H1 (cell line): ENCODE data around the gene TRIP11. TPM values are rescaled to one million over a fixed set of nuclear protein-coding genes. Genes with fewer than 3 reads are reported as not detected.

Source experiments
- CTCF ChIA-PET: fragments of 300-600 bp; sonication (Branson Sonifier 250); formaldehyde crosslinking; loops from one replicate; lab custom pipeline; 2021; ENCODE audit not compliant: partially characterized antibody; lab: Charles Lee
- POLR2A ChIA-PET: fragments of 300-600 bp; sonication (Branson Sonifier 250); formaldehyde crosslinking; loops from one replicate; lab custom pipeline; 2021; ENCODE audit warnings: inconsistent platforms; ENCODE audit not compliant: partially characterized antibody; lab: Charles Lee
- DNase-seq, 2 experiments: peaks; one replicate each; pipeline versions ENCODE4 v3.0.0 to v3.0.0-alpha.2; 2010 to 2022; ENCODE audit warnings: low spot score in 2 of 2, low read depth in 1 of 2, mixed read lengths in 1 of 2
- FAIRE-seq: peaks from 2 replicates; lab custom pipeline; 2011; peaks lifted over from hg19 to GRCh38; lab: Jason Lieb, UNC
- H2AFZ ChIP-seq: 2 replicates; pipeline ENCODE4 v1.8.1; 2012; ENCODE audit warnings: low read length, inconsistent platforms
- H2AK5ac ChIP-seq: 2 replicates; pipeline ENCODE4 v1.6.1; 2013; ENCODE audit warnings: low read depth, low read length
- H2BK120ac ChIP-seq: replicated peaks from 2 replicates; pipeline ENCODE3; 2013; ENCODE audit warnings: low read depth, low read length, inconsistent platforms
- H2BK12ac ChIP-seq: 2 replicates; pipeline ENCODE4 v1.6.1; 2013; ENCODE audit warnings: low read depth, low read length
- H2BK15ac ChIP-seq: 2 replicates; pipeline ENCODE4 v1.6.1; 2013; ENCODE audit warnings: low read length
- H2BK20ac ChIP-seq: 2 replicates; pipeline ENCODE4 v1.6.1; 2013; ENCODE audit warnings: low read length
- H2BK5ac ChIP-seq: 2 replicates; pipeline ENCODE4 v1.6.1; 2013; ENCODE audit warnings: low read depth, low read length
- H3K14ac ChIP-seq: 2 replicates; pipeline ENCODE4 v1.6.1; 2013; ENCODE audit warnings: inconsistent platforms; ENCODE audit not compliant: insufficient read length
- H3K18ac ChIP-seq: 2 replicates; pipeline ENCODE4 v1.6.1; 2013; ENCODE audit warnings: low read length; ENCODE audit errors: extremely low read depth
- H3K23ac ChIP-seq: 2 replicates; pipeline ENCODE4 v1.6.1; 2013; ENCODE audit warnings: inconsistent platforms; ENCODE audit not compliant: insufficient read length
- H3K23me2 ChIP-seq: 2 replicates; pipeline ENCODE4 v1.6.1; 2013; ENCODE audit warnings: low read depth, low read length
- H3K27ac ChIP-seq: 2 replicates; pipeline ENCODE4 v1.6.1; 2011; ENCODE audit warnings: low read depth, low read length, inconsistent platforms
- H3K27me3 ChIP-seq, 4 experiments: replicated peaks in 1 of 4; 1 replicate in 1 of 4; 2 replicates in 3 of 4; pipeline versions ENCODE4 v1.6.1 to v1.8.1; 2011 to 2013; ENCODE audit warnings: low read length in 3 of 4, mild to moderate bottlenecking in 3 of 4, inconsistent platforms in 2 of 4, mixed read lengths in 2 of 4, moderate library complexity in 1 of 4; ENCODE audit not compliant: control insufficient read depth in 3 of 4, insufficient read depth in 3 of 4; ENCODE audit errors: extremely low read depth in 1 of 4
- H3K36me3 ChIP-seq, 4 experiments: 2 replicates each; pipeline versions ENCODE4 v1.6.1 to v1.8.1; 2011 to 2013; ENCODE audit warnings: mild to moderate bottlenecking in 4 of 4, low read length in 3 of 4, moderate library complexity in 2 of 4, control low read depth in 1 of 4, inconsistent platforms in 1 of 4; ENCODE audit not compliant: insufficient read depth in 4 of 4, control insufficient read depth in 2 of 4
- H3K4ac ChIP-seq: replicated peaks from 2 replicates; pipeline ENCODE3; 2013; ENCODE audit warnings: low read length, low read depth, mixed read lengths, inconsistent platforms; ENCODE audit not compliant: insufficient read length
- H3K4me1 ChIP-seq, 4 experiments: replicated peaks in 1 of 4; 1 replicate in 1 of 4; 2 replicates in 3 of 4; pipeline versions ENCODE4 v1.6.1 to v1.8.1; 2011 to 2013; ENCODE audit warnings: low read length in 3 of 4, inconsistent platforms in 2 of 4, mixed read lengths in 1 of 4; ENCODE audit not compliant: insufficient read depth in 4 of 4, control insufficient read depth in 3 of 4
- H3K4me2 ChIP-seq, 2 experiments: 2 replicates each; pipeline versions ENCODE4 v1.6.1 to v1.8.1; 2011 to 2013; ENCODE audit warnings: low read depth in 2 of 2, low read length in 2 of 2, control low read depth in 1 of 2, inconsistent platforms in 1 of 2, mild to moderate bottlenecking in 1 of 2; ENCODE audit not compliant: insufficient read depth in 1 of 2
- H3K4me3 ChIP-seq, 4 experiments: fragments of 200-600, 300-600 bp in 1 of 4; sonication (generic), shearing (Covaris generic), sonication (Bioruptor Twin) in 1 of 4; 2 replicates each; pipeline versions ENCODE4 v1.5.1 to v1.8.1; 2011 to 2016; ENCODE audit warnings: low read length in 4 of 4, low read depth in 3 of 4, control low read depth in 2 of 4, inconsistent platforms in 2 of 4, mild to moderate bottlenecking in 2 of 4, mixed read lengths in 1 of 4, moderate library complexity in 1 of 4; ENCODE audit not compliant: insufficient read depth in 2 of 4; ENCODE audit errors: extremely low read depth in 1 of 4
- H3K56ac ChIP-seq: replicated peaks from 2 replicates; pipeline ENCODE3; 2013; ENCODE audit warnings: low read depth, mild to moderate bottlenecking, mixed read lengths, low read length, inconsistent platforms; ENCODE audit not compliant: insufficient read length
- H3K79me1 ChIP-seq: 2 replicates; pipeline ENCODE4 v1.6.1; 2013; ENCODE audit warnings: low read depth, low read length, control low read depth
- H3K79me2 ChIP-seq, 2 experiments: 2 replicates each; pipeline versions ENCODE4 v1.6.1 to v1.8.1; 2012 to 2013; ENCODE audit warnings: low read length in 2 of 2, mild to moderate bottlenecking in 2 of 2, inconsistent platforms in 1 of 2; ENCODE audit not compliant: insufficient read depth in 2 of 2, control insufficient read depth in 1 of 2
- H3K9ac ChIP-seq, 4 experiments: replicated peaks in 1 of 4; 1 replicate in 1 of 4; 2 replicates in 3 of 4; pipeline versions ENCODE4 v1.6.1 to v1.8.1; 2011 to 2013; ENCODE audit warnings: low read depth in 3 of 4, low read length in 3 of 4, control low read depth in 2 of 4, mild to moderate bottlenecking in 2 of 4, moderate library complexity in 2 of 4, inconsistent platforms in 1 of 4; ENCODE audit errors: extremely low read depth in 1 of 4
- H3K9me3 ChIP-seq, 2 experiments: 2 replicates each; pipeline versions ENCODE4 v1.6.1 to v1.8.1; 2012 to 2013; ENCODE audit warnings: mild to moderate bottlenecking in 2 of 2, moderate library complexity in 2 of 2, control low read depth in 1 of 2, inconsistent platforms in 1 of 2, low read depth in 1 of 2, low read length in 1 of 2, mixed read lengths in 1 of 2; ENCODE audit not compliant: insufficient read depth in 2 of 2
- H4K20me1 ChIP-seq, 2 experiments: replicated peaks in 1 of 2; 2 replicates each; pipeline versions ENCODE3 to v1.8.1; 2011 to 2013; ENCODE audit warnings: inconsistent platforms in 2 of 2, low read length in 2 of 2, mild to moderate bottlenecking in 1 of 2; ENCODE audit not compliant: insufficient read depth in 2 of 2, control insufficient read depth in 1 of 2
- H4K5ac ChIP-seq: 2 replicates; pipeline ENCODE4 v1.6.1; 2013; ENCODE audit warnings: low read length, low read depth, mixed read lengths, inconsistent platforms; ENCODE audit not compliant: insufficient read length
- H4K8ac ChIP-seq: 2 replicates; pipeline ENCODE4 v1.8.0; 2013; ENCODE audit warnings: mild to moderate bottlenecking, moderate library complexity, low read length, inconsistent platforms; ENCODE audit not compliant: insufficient read depth; ENCODE audit errors: extremely low read depth
- H4K91ac ChIP-seq: replicated peaks from 2 replicates; pipeline ENCODE3; 2013; ENCODE audit warnings: low read length, mixed read lengths, inconsistent platforms; ENCODE audit not compliant: insufficient read length
- ASH2L ChIP-seq: fragments of 200-600, 300-600 bp; sonication (generic); IDR thresholded peaks from one replicate; pipeline ENCODE4 v1.7.1; 2017; ENCODE audit warnings: low read length
- CBX5 ChIP-seq: fragments of 300-800, 300-1000 bp; sonication (generic); IDR thresholded peaks from 2 replicates; pipeline ENCODE4 v1.7.1; 2016; ENCODE audit warnings: antibody characterized with exemption, low read length, low read depth
- CBX8 ChIP-seq: fragments of 300-800, 300-1000 bp; sonication (generic); IDR thresholded peaks from 2 replicates; pipeline ENCODE4 v1.7.1; 2016; ENCODE audit warnings: low read depth, low read length, borderline replicate concordance
- CTBP2 ChIP-seq: IDR thresholded peaks from 2 replicates; pipeline ENCODE4 v1.7.0; 2011; ENCODE audit warnings: borderline replicate concordance, mild to moderate bottlenecking, moderate library complexity, mixed read lengths, low read length; ENCODE audit not compliant: insufficient read depth, insufficient read length
- GTF2F1 ChIP-seq: IDR thresholded peaks from 2 replicates; pipeline ENCODE4 v1.6.1; 2012; ENCODE audit warnings: low read depth, low read length, improper control_type of control experiment, borderline replicate concordance
- JUND ChIP-seq: IDR thresholded peaks from 2 replicates; pipeline ENCODE4 v1.6.1; 2011; ENCODE audit warnings: mild to moderate bottlenecking, improper control_type of control experiment, low read length
- KDM4A ChIP-seq: IDR thresholded peaks from one replicate; pipeline ENCODE4 v1.7.1; 2012; ENCODE audit warnings: low read depth, mild to moderate bottlenecking, moderate library complexity, low read length, inconsistent platforms; ENCODE audit not compliant: severe bottlenecking
- MAFK ChIP-seq: IDR thresholded peaks from 2 replicates; pipeline ENCODE4 v1.6.1; 2012; ENCODE audit warnings: low read depth, mild to moderate bottlenecking, improper control_type of control experiment, low read length
- NANOG ChIP-seq: IDR thresholded peaks from 2 replicates; pipeline ENCODE4 v1.6.1; 2011; ENCODE audit warnings: low read length, low read depth, mild to moderate bottlenecking, inconsistent platforms; ENCODE audit not compliant: insufficient read depth, poor library complexity, severe bottlenecking
- NRF1 ChIP-seq: IDR thresholded peaks from 2 replicates; pipeline ENCODE4 v1.6.1; 2011; ENCODE audit warnings: mild to moderate bottlenecking, low read depth, low read length, improper control_type of control experiment
- POU5F1 ChIP-seq: IDR thresholded peaks from 2 replicates; pipeline ENCODE4 v1.6.1; 2011; ENCODE audit warnings: low read depth, mild to moderate bottlenecking, low read length, moderate library complexity
- RBBP5 ChIP-seq: IDR thresholded peaks from 2 replicates; pipeline ENCODE4 v1.7.1; 2012; ENCODE audit warnings: low read depth, mild to moderate bottlenecking, inconsistent platforms, low read length, moderate library complexity, borderline replicate concordance
- SIX5 ChIP-seq: IDR thresholded peaks from 2 replicates; pipeline ENCODE4 v1.6.1; 2011; ENCODE audit warnings: mild to moderate bottlenecking, low read depth, low read length
- TEAD4 ChIP-seq: IDR thresholded peaks from 2 replicates; pipeline ENCODE4 v1.6.1; 2012; ENCODE audit warnings: low read depth, low read length, inconsistent platforms, mixed read lengths
- WGBS, 2 experiments: shearing (Covaris generic) in 1 of 2; methylation state at CpG; one replicate each; pipeline versions ENCODE4 v1.1.6 to v1.1.7; 2013 to 2015; ENCODE audit warnings: low lambda C conversion rate in 2 of 2, mixed read lengths in 2 of 2, inconsistent platforms in 1 of 2, low coverage in 1 of 2, missing lambda C conversion rate in 1 of 2; ENCODE audit not compliant: insufficient replicate concordance in 2 of 2, insufficient coverage in 1 of 2, insufficient read length in 1 of 2; ENCODE audit errors: extremely low coverage in 1 of 2, missing lambda C conversion rate in 1 of 2; 5-methylcytosine and 5-hydroxymethylcytosine counted together
- polyA plus RNA-seq, 7 experiments: library from polyadenylated mRNA; depleted of rRNA in 3 of 7; stranded (reverse) in 5 of 7; unstranded in 2 of 7; fragments of >200 nt in 5 of 7; fragments of 200-250 nt in 2 of 7; gene quantifications; 1 replicate in 5 of 7; 2 replicates in 1 of 7; 4 replicates in 1 of 7; pipeline versions ENCODE4 v1.2.1 to v1.2.3, GENCODE V29; 2011 to 2013; ENCODE audit warnings: missing spikeins in 2 of 7, mixed read lengths in 2 of 7
- total RNA-seq: library from RNA; stranded (reverse); fragmentation: NEBNext Ultra II Directional; extraction: Animal tissue kit (Norgen Biotek cat#: 25700); gene quantifications from 2 replicates; pipeline ENCODE4 v1.2.1, GENCODE V29; 2021

TRIP11 gene
- total and polyA plus RNA-seq, 2 of the 8 experiments (the other 6 are each of a cell fraction or from before 2014, with no cell fraction given), result 3.3 to 30.4 TPM

GRCh38 chr14:91985008-91985407 lies 54.9 kb downstream of the TRIP11 start:
- no peak overlapping the region for H4K8ac ChIP-seq
- H3K4me1 ChIP-seq, result no peaks in the 10 kb centered on the region
- no peak overlapping the region for H3K23ac ChIP-seq
- H3K14ac ChIP-seq, result no peak overlapping the region
- CTCF ChIA-PET, result interaction anchor here (1.0 to 2.7 kb wide), 2 partner anchors 12 to 38 kb away, joined by 3 to 14 read pairs; partner anchors contain the start of gene FBLN5
- peaks cover 0 to 1% (median 0%) of the 10 kb centered on the region in 4 experiments; a peak in 1 of 7 replicates for H3K27me3 ChIP-seq
- no peak overlapping the region for H3K4me3 ChIP-seq
- no peak overlapping the region for H2AFZ ChIP-seq
- H4K5ac ChIP-seq, result no peak overlapping the region
- TF ChIP-seq CBX8, result no peak
- TF ChIP-seq NRF1, result no peak
- TF ChIP-seq TEAD4, result no peak
- no peak for TF ChIP-seq NANOG
- no peak for TF ChIP-seq GTF2F1
- no peak for TF ChIP-seq ASH2L
- TF ChIP-seq KDM4A, result no peak
- no peak for TF ChIP-seq CTBP2
- no peak for TF ChIP-seq MAFK
- no peak for TF ChIP-seq RBBP5
- TF ChIP-seq POU5F1, result no peak
- TF ChIP-seq JUND, result no peak
- TF ChIP-seq CBX5, result no peak
- no peak for TF ChIP-seq SIX5
- H2BK20ac ChIP-seq, result no peak overlapping the region
- no peak overlapping the region for H2AK5ac ChIP-seq
- no peaks in the 10 kb centered on the region for H3K23me2 ChIP-seq
- H4K91ac ChIP-seq, result no peak overlapping the region
- no peak overlapping the region for H3K4me2 ChIP-seq
- H2BK12ac ChIP-seq, result no peak overlapping the region
- no peaks in the 10 kb centered on the region for H4K20me1 ChIP-seq
- no peak for FAIRE-seq
- H3K79me2 ChIP-seq, result no peaks in the 10 kb centered on the region
- H3K36me3 ChIP-seq, result peaks cover 0 to 28% (median 8%) of the 10 kb centered on the region in 4 experiments; a peak in 5 of 8 replicates
- DNase-seq, result no peak
- no peak overlapping the region for H3K4ac ChIP-seq
- no peak overlapping the region for H3K9ac ChIP-seq
- no peak overlapping the region for H2BK5ac ChIP-seq
- no peak overlapping the region for H2BK120ac ChIP-seq
- no peak overlapping the region for H3K27ac ChIP-seq
- POLR2A ChIA-PET, result interaction anchor here (1.2 kb wide), 1 partner anchor 12 kb away, joined by 3 read pairs; no protein-coding TSS in a partner anchor
- WGBS, 2 experiments, result 97% methylated on average over 4 of the region's 4 CpGs; no CpG with 5 or more reads in 1 of the 2 experiments
- no peaks in the 10 kb centered on the region for H3K9me3 ChIP-seq
- no peak overlapping the region for H3K18ac ChIP-seq
- no peak overlapping the region for H3K56ac ChIP-seq
- H2BK15ac ChIP-seq, result no peak overlapping the region
- H3K79me1 ChIP-seq, result no peaks in the 10 kb centered on the region
